HuH-7.5 (cell line): ENCODE results near the gene AGBL1.

Experiments used
- DNase-seq: peaks from one replicate; pipeline ENCODE4 v3.0.0; 2011; ENCODE audit warnings: low spot score

AGBL1 gene

DNA sequence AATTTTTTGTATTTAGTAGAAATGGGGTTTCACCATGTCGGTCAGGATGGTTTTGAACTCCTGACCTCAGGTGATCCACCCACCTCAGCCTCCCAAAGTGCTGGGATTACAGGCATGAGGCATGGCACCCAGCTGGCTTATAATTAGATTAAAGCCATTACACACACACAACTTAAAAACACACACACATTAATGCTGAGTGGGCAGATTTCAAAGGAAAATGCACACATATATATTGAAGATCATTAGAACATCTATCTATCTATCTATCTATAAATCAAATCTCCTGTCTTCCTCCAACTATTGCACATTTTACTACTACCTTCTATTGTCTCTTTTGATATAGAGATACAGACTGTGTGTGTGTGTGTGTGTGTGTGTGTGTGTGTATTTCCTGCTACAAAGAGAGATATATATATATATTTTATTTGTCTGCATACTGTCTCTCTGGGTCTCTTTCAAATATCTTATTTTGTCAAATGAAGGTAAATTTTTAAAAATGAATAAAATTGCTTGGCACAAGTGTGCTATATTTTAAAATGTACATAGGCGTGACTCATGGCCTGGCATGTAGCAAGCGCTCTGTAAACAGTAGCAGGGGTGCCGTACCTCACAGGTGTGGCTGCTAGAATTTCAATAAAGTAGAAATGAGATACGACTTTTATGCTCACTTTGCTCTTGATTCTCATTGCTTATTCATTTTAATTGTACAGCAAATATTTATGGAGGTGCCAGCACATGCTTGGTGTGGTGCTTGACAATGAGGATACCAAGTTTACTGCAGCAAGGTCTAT, 655.8 kb downstream of the AGBL1 start:
- no peak for DNase-seq

- DNase-seq: no peak
These were observed 662.2 kb downstream of the AGBL1 start for GRCh38 chr15:86741917-86742316.

DNA sequence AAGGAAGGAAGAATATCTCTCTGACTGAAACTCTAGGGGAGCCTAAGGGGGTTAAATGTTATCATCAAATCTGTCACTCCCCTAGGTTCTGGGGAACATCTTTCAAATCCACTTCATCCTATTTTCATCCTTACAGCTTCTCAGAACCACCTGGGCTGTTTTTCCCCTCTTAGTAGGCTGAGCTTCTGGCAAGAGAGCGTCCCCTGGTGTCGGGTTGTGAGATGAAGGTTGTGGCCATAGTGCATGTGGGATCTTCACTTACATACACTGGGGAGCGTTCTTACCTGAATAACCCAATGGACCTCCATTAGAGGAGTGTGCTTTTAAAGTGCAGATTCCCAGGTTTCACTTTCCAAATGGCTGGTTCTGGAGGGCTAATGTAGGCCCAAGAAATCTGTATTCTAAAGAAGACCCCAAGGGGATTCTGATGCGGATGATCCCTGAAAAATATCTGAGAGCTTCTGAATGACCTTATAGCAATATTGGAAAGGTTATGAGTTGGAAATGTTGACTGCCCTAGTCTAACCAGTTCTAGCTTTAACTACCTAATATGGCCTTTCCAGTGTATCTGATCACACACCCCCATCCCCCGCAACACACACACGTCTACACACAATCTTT, 663.7 kb downstream of the AGBL1 start:
- no peak for DNase-seq

DNA sequence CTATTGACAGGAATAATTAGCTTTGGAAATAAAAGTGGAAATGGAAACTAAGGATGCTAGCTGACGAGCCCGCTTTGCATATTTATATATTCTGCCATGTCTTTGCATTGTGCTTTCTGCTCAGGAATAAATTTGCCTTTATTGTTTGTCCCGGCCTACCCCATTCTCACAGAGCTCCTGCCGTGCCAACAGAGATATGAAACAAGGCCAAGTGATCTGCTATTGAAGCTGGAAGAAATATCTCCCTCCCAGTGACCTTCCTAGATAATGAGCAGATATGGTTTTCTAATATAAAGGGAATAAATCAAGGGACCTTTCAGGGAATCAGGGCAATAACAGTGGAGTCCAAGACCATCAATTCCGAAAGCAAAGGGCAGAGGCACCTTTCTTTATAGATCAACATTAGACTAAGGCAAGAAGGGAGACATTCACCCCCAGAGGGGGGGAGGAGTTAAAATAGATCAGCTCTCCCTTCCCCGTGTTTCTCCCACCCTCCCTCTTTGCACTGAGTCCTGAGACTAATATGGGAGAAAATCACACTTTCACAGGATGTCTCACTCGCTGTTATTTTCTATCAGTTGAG, 664.6 kb downstream of the AGBL1 start:
- DNase-seq: no peak

DNA sequence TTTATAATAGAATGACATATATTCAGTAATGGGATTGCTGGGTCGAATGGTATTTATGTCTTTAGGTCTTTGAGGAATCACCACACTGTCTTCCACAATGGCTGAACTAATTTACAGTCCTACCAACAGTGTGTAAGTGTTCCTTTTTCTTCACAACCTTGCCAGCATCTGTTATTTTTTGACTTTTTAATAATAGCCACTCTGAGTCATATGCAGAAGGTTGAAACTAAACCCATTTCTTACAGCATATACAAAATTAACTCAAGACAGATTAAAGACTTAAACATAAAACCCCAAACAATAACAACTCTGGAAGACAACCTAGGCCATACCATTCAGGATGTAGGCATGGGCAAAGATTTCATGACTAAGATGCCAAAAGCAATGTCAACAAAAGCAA, 671.4 kb downstream of the AGBL1 start:
- no peak for DNase-seq

- DNase-seq: no peak
These were observed 675.2 kb downstream of the AGBL1 start for GRCh38 chr15:86754846-86755245.

- DNase-seq: no peak
These were observed 677.0 kb downstream of the AGBL1 start for GRCh38 chr15:86756688-86757087.

GRCh38 chr15:86759800-86760523, 680.3 kb downstream of the AGBL1 start:
- no peak for DNase-seq

GRCh38 chr15:86762874-86763273, 683.2 kb downstream of the AGBL1 start:
- DNase-seq: no peak

DNA sequence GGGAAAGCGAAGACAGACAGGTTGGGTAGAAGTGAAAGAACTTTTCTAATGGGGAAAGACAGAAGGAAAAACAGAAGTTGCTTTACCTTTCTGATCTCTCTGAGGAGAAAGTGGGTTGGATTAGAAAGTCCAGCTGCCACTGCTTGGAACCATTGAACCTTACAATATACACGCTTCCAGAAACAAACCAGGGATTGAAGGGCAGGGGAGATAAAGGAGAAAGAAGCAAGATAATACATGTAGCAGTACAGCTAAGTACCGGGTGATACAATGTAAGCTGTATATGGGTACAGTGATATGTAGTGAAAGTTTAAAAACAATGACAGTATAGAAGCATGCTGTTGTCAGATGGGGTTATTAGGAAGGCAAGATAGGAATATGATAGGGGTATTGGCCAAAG, 684.4 kb downstream of the AGBL1 start:
- DNase-seq: no peak

DNA sequence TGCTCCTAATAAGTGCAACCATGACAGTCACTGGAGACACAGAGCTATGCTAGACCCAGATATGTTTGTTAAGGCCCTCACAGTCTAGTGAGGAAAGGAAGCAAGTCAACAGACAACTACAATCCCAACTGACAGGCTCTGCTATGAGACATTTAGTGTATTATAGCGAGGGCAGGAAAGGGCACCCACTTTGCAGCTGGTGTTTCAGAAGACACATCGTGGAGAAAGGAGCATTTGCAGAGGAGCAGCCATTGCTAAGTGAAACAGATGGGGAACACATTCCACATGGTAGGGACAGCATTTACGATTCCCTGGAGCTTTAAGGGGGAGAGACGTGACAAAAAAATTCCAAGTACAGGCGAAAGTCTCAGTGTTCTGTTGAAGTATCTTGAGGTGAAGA, 685.6 kb downstream of the AGBL1 start:
- no peak for DNase-seq

- no peak for DNase-seq
These were observed 692.8 kb downstream of the AGBL1 start for GRCh38 chr15:86772369-86773059.

GRCh38 chr15:86773736-86774135, 694.1 kb downstream of the AGBL1 start:
- no peak for DNase-seq

- no peak for DNase-seq
These were observed 696.5 kb downstream of the AGBL1 start for GRCh38 chr15:86776145-86776544.

GRCh38 chr15:86796521-86796920, 716.9 kb downstream of the AGBL1 start:
- no peak for DNase-seq

DNA sequence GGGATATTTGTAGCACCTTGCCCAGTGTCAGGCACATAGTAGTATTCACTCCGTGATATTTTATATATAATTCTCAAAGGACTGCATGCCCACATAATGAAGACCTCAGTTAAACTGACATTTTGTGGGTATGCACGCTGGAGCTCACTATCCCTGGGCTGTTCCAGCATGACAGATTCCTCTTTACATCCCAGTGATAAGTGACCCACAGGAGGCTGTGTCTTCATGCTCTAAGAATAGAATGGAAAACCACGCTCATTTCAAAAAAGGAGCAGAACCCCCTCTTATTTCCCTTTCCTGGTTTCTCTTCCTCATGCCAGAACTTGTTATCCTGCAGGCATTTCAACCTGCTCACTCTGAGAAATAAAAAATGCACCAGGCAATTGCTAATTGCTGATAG, 717.5 kb downstream of the AGBL1 start:
- DNase-seq: no peak

GRCh38 chr15:86799226-86799625, 719.6 kb downstream of the AGBL1 start:
- DNase-seq: no peak

- DNase-seq: no peak
These were observed 722.6 kb downstream of the AGBL1 start for GRCh38 chr15:86802244-86802643.

- no peak for DNase-seq
These were observed 724.7 kb downstream of the AGBL1 start for GRCh38 chr15:86804406-86804805.

DNA sequence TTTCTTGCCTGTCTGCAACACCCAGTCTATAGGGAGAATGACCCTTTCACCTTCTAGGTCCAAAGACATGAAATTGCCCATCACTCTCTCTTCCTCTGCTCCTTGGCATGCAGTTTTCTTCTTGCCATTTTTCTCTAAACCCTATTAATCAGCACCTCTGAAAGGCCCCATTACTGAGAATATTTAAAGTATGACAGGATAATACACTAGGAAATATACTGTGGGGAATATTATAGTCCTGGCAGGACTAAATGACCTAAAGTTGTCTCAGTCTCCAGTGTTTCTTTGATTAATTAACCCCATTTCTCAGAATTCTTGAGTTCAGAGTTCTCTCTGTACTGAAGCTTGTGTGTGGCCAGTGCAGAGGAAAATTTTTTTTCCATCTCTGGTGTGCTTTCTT, 730.7 kb downstream of the AGBL1 start:
- DNase-seq: no peak

GRCh38 chr15:86813892-86814291, 734.2 kb downstream of the AGBL1 start:
- no peak for DNase-seq

DNA sequence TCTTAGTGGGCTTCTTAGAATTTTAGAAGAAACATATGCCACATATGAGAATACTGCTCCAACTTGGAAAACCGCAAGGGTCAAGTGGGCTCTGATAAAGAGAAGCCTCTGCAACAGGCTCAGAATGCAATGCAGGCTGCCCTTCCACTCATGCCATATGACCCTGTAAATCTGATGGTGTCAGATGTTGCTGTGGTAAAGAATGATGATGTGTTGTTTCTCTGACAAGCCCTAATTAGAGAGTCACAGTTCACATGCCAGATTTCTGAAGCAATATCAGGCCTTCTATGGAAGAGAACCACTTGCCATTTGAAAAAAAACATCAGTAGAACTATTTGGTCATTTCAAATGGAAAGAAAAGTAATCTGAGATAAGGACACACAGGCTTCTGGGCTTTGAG, 749.6 kb downstream of the AGBL1 start:
- DNase-seq: no peak
